H1 (cell line): ENCODE results near the gene TOMM40L. TPM values are rescaled to one million over a fixed set of nuclear protein-coding genes. Genes with fewer than 3 reads are reported as not detected.

ENCODE experiments used
- CTCF ChIA-PET: fragments of 300-600 bp; sonication (Branson Sonifier 250); formaldehyde crosslinking; loops from one replicate; lab custom pipeline; 2021; ENCODE audit not compliant: partially characterized antibody; lab: Charles Lee
- POLR2A ChIA-PET: fragments of 300-600 bp; sonication (Branson Sonifier 250); formaldehyde crosslinking; loops from one replicate; lab custom pipeline; 2021; ENCODE audit warnings: inconsistent platforms; ENCODE audit not compliant: partially characterized antibody; lab: Charles Lee
- DNase-seq, 2 experiments: peaks; one replicate each; pipeline versions ENCODE4 v3.0.0 to v3.0.0-alpha.2; 2010 to 2022; ENCODE audit warnings: low spot score in 2 of 2, low read depth in 1 of 2, mixed read lengths in 1 of 2
- FAIRE-seq: peaks from 2 replicates; lab custom pipeline; 2011; peaks lifted over from hg19 to GRCh38; lab: Jason Lieb, UNC
- H2AFZ ChIP-seq: 2 replicates; pipeline ENCODE4 v1.8.1; 2012; ENCODE audit warnings: low read length, inconsistent platforms
- H2AK5ac ChIP-seq: 2 replicates; pipeline ENCODE4 v1.6.1; 2013; ENCODE audit warnings: low read depth, low read length
- H2BK120ac ChIP-seq: replicated peaks from 2 replicates; pipeline ENCODE3; 2013; ENCODE audit warnings: low read depth, low read length, inconsistent platforms
- H2BK12ac ChIP-seq: 2 replicates; pipeline ENCODE4 v1.6.1; 2013; ENCODE audit warnings: low read depth, low read length
- H2BK15ac ChIP-seq: 2 replicates; pipeline ENCODE4 v1.6.1; 2013; ENCODE audit warnings: low read length
- H2BK20ac ChIP-seq: 2 replicates; pipeline ENCODE4 v1.6.1; 2013; ENCODE audit warnings: low read length
- H2BK5ac ChIP-seq: 2 replicates; pipeline ENCODE4 v1.6.1; 2013; ENCODE audit warnings: low read depth, low read length
- H3K14ac ChIP-seq: 2 replicates; pipeline ENCODE4 v1.6.1; 2013; ENCODE audit warnings: inconsistent platforms; ENCODE audit not compliant: insufficient read length
- H3K18ac ChIP-seq: 2 replicates; pipeline ENCODE4 v1.6.1; 2013; ENCODE audit warnings: low read length; ENCODE audit errors: extremely low read depth
- H3K23ac ChIP-seq: 2 replicates; pipeline ENCODE4 v1.6.1; 2013; ENCODE audit warnings: inconsistent platforms; ENCODE audit not compliant: insufficient read length
- H3K23me2 ChIP-seq: 2 replicates; pipeline ENCODE4 v1.6.1; 2013; ENCODE audit warnings: low read depth, low read length
- H3K27ac ChIP-seq: 2 replicates; pipeline ENCODE4 v1.6.1; 2011; ENCODE audit warnings: low read depth, low read length, inconsistent platforms
- H3K27me3 ChIP-seq, 4 experiments: replicated peaks in 1 of 4; 1 replicate in 1 of 4; 2 replicates in 3 of 4; pipeline versions ENCODE4 v1.6.1 to v1.8.1; 2011 to 2013; ENCODE audit warnings: low read length in 3 of 4, mild to moderate bottlenecking in 3 of 4, inconsistent platforms in 2 of 4, mixed read lengths in 2 of 4, moderate library complexity in 1 of 4; ENCODE audit not compliant: control insufficient read depth in 3 of 4, insufficient read depth in 3 of 4; ENCODE audit errors: extremely low read depth in 1 of 4
- H3K36me3 ChIP-seq, 4 experiments: 2 replicates each; pipeline versions ENCODE4 v1.6.1 to v1.8.1; 2011 to 2013; ENCODE audit warnings: mild to moderate bottlenecking in 4 of 4, low read length in 3 of 4, moderate library complexity in 2 of 4, control low read depth in 1 of 4, inconsistent platforms in 1 of 4; ENCODE audit not compliant: insufficient read depth in 4 of 4, control insufficient read depth in 2 of 4
- H3K4ac ChIP-seq: replicated peaks from 2 replicates; pipeline ENCODE3; 2013; ENCODE audit warnings: low read length, low read depth, mixed read lengths, inconsistent platforms; ENCODE audit not compliant: insufficient read length
- H3K4me1 ChIP-seq, 4 experiments: replicated peaks in 1 of 4; 1 replicate in 1 of 4; 2 replicates in 3 of 4; pipeline versions ENCODE4 v1.6.1 to v1.8.1; 2011 to 2013; ENCODE audit warnings: low read length in 3 of 4, inconsistent platforms in 2 of 4, mixed read lengths in 1 of 4; ENCODE audit not compliant: insufficient read depth in 4 of 4, control insufficient read depth in 3 of 4
- H3K4me2 ChIP-seq, 2 experiments: 2 replicates each; pipeline versions ENCODE4 v1.6.1 to v1.8.1; 2011 to 2013; ENCODE audit warnings: low read depth in 2 of 2, low read length in 2 of 2, control low read depth in 1 of 2, inconsistent platforms in 1 of 2, mild to moderate bottlenecking in 1 of 2; ENCODE audit not compliant: insufficient read depth in 1 of 2
- H3K4me3 ChIP-seq, 4 experiments: fragments of 200-600, 300-600 bp in 1 of 4; sonication (generic), shearing (Covaris generic), sonication (Bioruptor Twin) in 1 of 4; 2 replicates each; pipeline versions ENCODE4 v1.5.1 to v1.8.1; 2011 to 2016; ENCODE audit warnings: low read length in 4 of 4, low read depth in 3 of 4, control low read depth in 2 of 4, inconsistent platforms in 2 of 4, mild to moderate bottlenecking in 2 of 4, mixed read lengths in 1 of 4, moderate library complexity in 1 of 4; ENCODE audit not compliant: insufficient read depth in 2 of 4; ENCODE audit errors: extremely low read depth in 1 of 4
- H3K56ac ChIP-seq: replicated peaks from 2 replicates; pipeline ENCODE3; 2013; ENCODE audit warnings: low read depth, mild to moderate bottlenecking, mixed read lengths, low read length, inconsistent platforms; ENCODE audit not compliant: insufficient read length
- H3K79me1 ChIP-seq: 2 replicates; pipeline ENCODE4 v1.6.1; 2013; ENCODE audit warnings: low read depth, low read length, control low read depth
- H3K79me2 ChIP-seq, 2 experiments: 2 replicates each; pipeline versions ENCODE4 v1.6.1 to v1.8.1; 2012 to 2013; ENCODE audit warnings: low read length in 2 of 2, mild to moderate bottlenecking in 2 of 2, inconsistent platforms in 1 of 2; ENCODE audit not compliant: insufficient read depth in 2 of 2, control insufficient read depth in 1 of 2
- H3K9ac ChIP-seq, 4 experiments: replicated peaks in 1 of 4; 1 replicate in 1 of 4; 2 replicates in 3 of 4; pipeline versions ENCODE4 v1.6.1 to v1.8.1; 2011 to 2013; ENCODE audit warnings: low read depth in 3 of 4, low read length in 3 of 4, control low read depth in 2 of 4, mild to moderate bottlenecking in 2 of 4, moderate library complexity in 2 of 4, inconsistent platforms in 1 of 4; ENCODE audit errors: extremely low read depth in 1 of 4
- H3K9me3 ChIP-seq, 2 experiments: 2 replicates each; pipeline versions ENCODE4 v1.6.1 to v1.8.1; 2012 to 2013; ENCODE audit warnings: mild to moderate bottlenecking in 2 of 2, moderate library complexity in 2 of 2, control low read depth in 1 of 2, inconsistent platforms in 1 of 2, low read depth in 1 of 2, low read length in 1 of 2, mixed read lengths in 1 of 2; ENCODE audit not compliant: insufficient read depth in 2 of 2
- H4K20me1 ChIP-seq, 2 experiments: replicated peaks in 1 of 2; 2 replicates each; pipeline versions ENCODE3 to v1.8.1; 2011 to 2013; ENCODE audit warnings: inconsistent platforms in 2 of 2, low read length in 2 of 2, mild to moderate bottlenecking in 1 of 2; ENCODE audit not compliant: insufficient read depth in 2 of 2, control insufficient read depth in 1 of 2
- H4K5ac ChIP-seq: 2 replicates; pipeline ENCODE4 v1.6.1; 2013; ENCODE audit warnings: low read length, low read depth, mixed read lengths, inconsistent platforms; ENCODE audit not compliant: insufficient read length
- H4K8ac ChIP-seq: 2 replicates; pipeline ENCODE4 v1.8.0; 2013; ENCODE audit warnings: mild to moderate bottlenecking, moderate library complexity, low read length, inconsistent platforms; ENCODE audit not compliant: insufficient read depth; ENCODE audit errors: extremely low read depth
- H4K91ac ChIP-seq: replicated peaks from 2 replicates; pipeline ENCODE3; 2013; ENCODE audit warnings: low read length, mixed read lengths, inconsistent platforms; ENCODE audit not compliant: insufficient read length
- ATF3 ChIP-seq: IDR thresholded peaks from 2 replicates; pipeline ENCODE4 v1.6.1; 2011; ENCODE audit warnings: low read depth, mild to moderate bottlenecking, low read length; ENCODE audit not compliant: insufficient read depth
- BRCA1 ChIP-seq: IDR thresholded peaks from 2 replicates; pipeline ENCODE4 v1.6.1; 2012; ENCODE audit warnings: low read depth, low read length, improper control_type of control experiment
- CBX8 ChIP-seq: fragments of 300-800, 300-1000 bp; sonication (generic); IDR thresholded peaks from 2 replicates; pipeline ENCODE4 v1.7.1; 2016; ENCODE audit warnings: low read depth, low read length, borderline replicate concordance
- SUZ12 ChIP-seq: fragments of 200-600 bp; sonication (generic); IDR thresholded peaks from 2 replicates; pipeline ENCODE4 v1.6.1; 2012; ENCODE audit warnings: mild to moderate bottlenecking, inconsistent platforms, low read length, moderate library complexity, mixed read lengths
- TAF1 ChIP-seq: IDR thresholded peaks from 2 replicates; pipeline ENCODE4 v1.6.1; 2011; ENCODE audit warnings: mild to moderate bottlenecking, low read depth, low read length
- ZNF274 ChIP-seq: IDR thresholded peaks from 2 replicates; pipeline ENCODE4 v1.7.0; 2012; ENCODE audit warnings: low read length, borderline replicate concordance; ENCODE audit errors: extremely low read depth
- WGBS, 2 experiments: shearing (Covaris generic) in 1 of 2; methylation state at CpG; one replicate each; pipeline versions ENCODE4 v1.1.6 to v1.1.7; 2013 to 2015; ENCODE audit warnings: low lambda C conversion rate in 2 of 2, mixed read lengths in 2 of 2, inconsistent platforms in 1 of 2, low coverage in 1 of 2, missing lambda C conversion rate in 1 of 2; ENCODE audit not compliant: insufficient replicate concordance in 2 of 2, insufficient coverage in 1 of 2, insufficient read length in 1 of 2; ENCODE audit errors: extremely low coverage in 1 of 2, missing lambda C conversion rate in 1 of 2; 5-methylcytosine and 5-hydroxymethylcytosine counted together
- polyA plus RNA-seq, 7 experiments: library from polyadenylated mRNA; depleted of rRNA in 3 of 7; stranded (reverse) in 5 of 7; unstranded in 2 of 7; fragments of >200 nt in 5 of 7; fragments of 200-250 nt in 2 of 7; gene quantifications; 1 replicate in 5 of 7; 2 replicates in 1 of 7; 4 replicates in 1 of 7; pipeline versions ENCODE4 v1.2.1 to v1.2.3, GENCODE V29; 2011 to 2013; ENCODE audit warnings: missing spikeins in 2 of 7, mixed read lengths in 2 of 7
- total RNA-seq: library from RNA; stranded (reverse); fragmentation: NEBNext Ultra II Directional; extraction: Animal tissue kit (Norgen Biotek cat#: 25700); gene quantifications from 2 replicates; pipeline ENCODE4 v1.2.1, GENCODE V29; 2021

Gene TOMM40L
- total and polyA plus RNA-seq, 2 of the 8 experiments (the other 6 are each of a cell fraction or from before 2014, with no cell fraction given) = 11.4 to 15.0 TPM

GRCh38 chr1:161199506-161200139 is 26.2 kb upstream of the TOMM40L start:
- Histone ChIP-seq H2BK120ac (peak overlapping the region; percentile 71), H2BK12ac (peak overlapping the region; percentile 86), H4K5ac (peak overlapping the region; percentile 1), H3K36me3 (peaks cover 3 to 15% (median 5%) of the 10 kb centered on the region in 4 experiments; a peak in 4 of 8 replicates), H3K56ac (peak overlapping the region; percentile 36), H3K14ac (no peak overlapping the region), H3K27me3 (no peaks in the 10 kb centered on the region), H2BK5ac (peak overlapping the region; percentile 75), H3K79me2 (peaks cover 0 to 14% of the 10 kb centered on the region in 2 experiments; a peak in 2 of 4 replicates), H4K91ac (peak overlapping the region; percentile 91), H4K20me1 (no peaks in the 10 kb centered on the region), H3K9ac (no peak overlapping the region), H2AFZ (no peak overlapping the region), H3K4ac (peak overlapping the region; percentile 55), H3K4me3 (peak overlapping the region in 1 of 4 experiments; percentile 51; a peak in 1 of 8 replicates), H2BK20ac (peak overlapping the region; percentile 80; the same call in 1 of the 2 replicates), H3K9me3 (no peaks in the 10 kb centered on the region), H3K23ac (no peak overlapping the region), H3K4me2 (peak overlapping the region; percentile 67 to 80), H3K27ac (peak overlapping the region; percentile 94; the same call in 1 of the 2 replicates), H2AK5ac (peak overlapping the region; percentile 88; the same call in 1 of the 2 replicates), H4K8ac (no peak overlapping the region), H2BK15ac (peak overlapping the region; percentile 90), H3K4me1 (peaks cover 23 to 54% (median 48%) of the 10 kb centered on the region in 4 experiments), H3K18ac (peak overlapping the region; percentile 95), H3K79me1 (peaks cover 9% of the 10 kb centered on the region; the same call in 1 of the 2 replicates), H3K23me2 (peaks cover 13% of the 10 kb centered on the region)
- DNase-seq = no peak
- POLR2A ChIA-PET = interaction anchor here (1.1 to 3.0 kb wide), 11 partner anchors 14 to 114 kb away, joined by 3 to 13 read pairs (median 5); partner anchors contain the start of genes APOA2, B4GALT3, DEDD and PPOX
- CTCF ChIA-PET = interaction anchor here (0.9 to 17.6 kb wide), 7 partner anchors 20 to 183 kb away, joined by 3 to 427 read pairs (median 5); partner anchors contain the start of genes APOA2, B4GALT3, FCER1G and TOMM40L
- no peak for FAIRE-seq
- WGBS, 2 experiments = 46% methylated on average over 3 of the region's 5 CpGs; no CpG with 5 or more reads in 1 of the 2 experiments
- no peak for TF ChIP-seq TAF1
- 0 out of 2 replicates have a peak, but pooled peaks have one; percentile 30 for TF ChIP-seq SUZ12
- TF ChIP-seq CBX8 = no peak
- TF ChIP-seq ATF3 = no peak
- TF ChIP-seq BRCA1 = no peak
- TF ChIP-seq ZNF274 = no peak
